ENCODE data around the gene FANCC. TPM values are rescaled to one million over a fixed set of nuclear protein-coding genes. Genes with fewer than 3 reads are reported as not detected.
"Not testable (repeated sequence)": the region's sequence is repeated elsewhere in the genome, so short reads cannot be mapped to it uniquely, and the experiment has no call there.

Gene FANCC
- total RNA-seq, 2 experiments from 2014 or later = 12.3 to 12.5 TPM

- no peak overlapping the region for H3K4me3 Mint-ChIP-seq
- no peak overlapping the region for H3K27ac Mint-ChIP-seq
- CTCF ChIA-PET = no interaction called here
- H3K9me3 Mint-ChIP-seq = peaks cover 3% of the 10 kb centered on the region
- DNase-seq = no peak
- peaks cover 6% of the 10 kb centered on the region for H3K36me3 Mint-ChIP-seq (ENCODE audit: low read depth)
- H3K4me1 Mint-ChIP-seq = peaks cover 4% of the 10 kb centered on the region
- POLR2A ChIA-PET = no interaction called here
- no peaks in the 10 kb centered on the region for H3K27me3 Mint-ChIP-seq
Observed at GRCh38 chr9:95225726-95226106, 91.8 kb downstream of the FANCC start.

- DNase-seq = no peak
- H3K4me3 Mint-ChIP-seq = no peak overlapping the region
- H3K27me3 Mint-ChIP-seq = no peaks in the 10 kb centered on the region
- POLR2A ChIA-PET = no interaction called here
- H3K36me3 Mint-ChIP-seq (ENCODE audit: low read depth) = peaks cover 6% of the 10 kb centered on the region
- CTCF ChIA-PET = no interaction called here
- H3K27ac Mint-ChIP-seq = no peak overlapping the region
- H3K4me1 Mint-ChIP-seq = peaks cover 4% of the 10 kb centered on the region
- no peaks in the 10 kb centered on the region for H3K9me3 Mint-ChIP-seq
Observed at GRCh38 chr9:95225076-95225725, 92.3 kb downstream of the FANCC start.

- Mint-ChIP-seq H3K4me3 (no peak overlapping the region), H3K9me3 (no peaks in the 10 kb centered on the region), H3K27me3 (no peaks in the 10 kb centered on the region), H3K36me3 (ENCODE audit: low read depth) (peaks cover 10% of the 10 kb centered on the region), H3K4me1 (peaks cover 7% of the 10 kb centered on the region), H3K27ac (no peak overlapping the region)
- POLR2A ChIA-PET = no interaction called here
- no peak for DNase-seq
- CTCF ChIA-PET = no interaction called here
Observed at GRCh38 chr9:95224376-95225019, 93.0 kb downstream of the FANCC start.

GRCh38 chr9:95220352-95220751, 97.2 kb downstream of the FANCC start:
- DNase-seq, H3K9me3 Mint-ChIP-seq, H3K27me3 Mint-ChIP-seq, H3K4me1 Mint-ChIP-seq, H3K4me3 Mint-ChIP-seq, POLR2A ChIA-PET, CTCF ChIA-PET, H3K27ac Mint-ChIP-seq: not testable (repeated sequence)
- H3K36me3 Mint-ChIP-seq (ENCODE audit: low read depth) = peaks cover 12% of the 10 kb centered on the region

GRCh38 chr9:95218773-95219172, 98.7 kb downstream of the FANCC start:
- CTCF ChIA-PET = no interaction called here
- H3K4me3 Mint-ChIP-seq = no peak overlapping the region
- POLR2A ChIA-PET = no interaction called here

GRCh38 chr9:95217936-95218335, 99.6 kb downstream of the FANCC start:
- no peak for DNase-seq
- ChIA-PET CTCF (no interaction called here), POLR2A (no interaction called here)
- H3K27me3 Mint-ChIP-seq = no peaks in the 10 kb centered on the region
- peaks cover 12% of the 10 kb centered on the region for H3K36me3 Mint-ChIP-seq (ENCODE audit: low read depth)
- no peaks in the 10 kb centered on the region for H3K9me3 Mint-ChIP-seq
- H3K4me3 Mint-ChIP-seq = no peak overlapping the region
- H3K27ac Mint-ChIP-seq = no peak overlapping the region
- H3K4me1 Mint-ChIP-seq = peaks cover 3% of the 10 kb centered on the region

More at GRCh38 chr9:95218773-95219172, 98.7 kb downstream of the FANCC start:
- Mint-ChIP-seq H3K4me1 (peaks cover 3% of the 10 kb centered on the region), H3K27me3 (no peaks in the 10 kb centered on the region), H3K9me3 (no peaks in the 10 kb centered on the region), H3K27ac (no peak overlapping the region), H3K36me3 (ENCODE audit: low read depth) (peaks cover 12% of the 10 kb centered on the region)
- DNase-seq = no peak

GRCh38 chr9:95215336-95215898, 102.1 kb downstream of the FANCC start:
- Mint-ChIP-seq H3K27ac (no peak overlapping the region), H3K36me3 (ENCODE audit: low read depth) (peaks cover 11% of the 10 kb centered on the region), H3K4me1 (peaks cover 9% of the 10 kb centered on the region), H3K27me3 (no peaks in the 10 kb centered on the region), H3K4me3 (no peak overlapping the region), H3K9me3 (no peaks in the 10 kb centered on the region)
- ChIA-PET POLR2A (no interaction called here), CTCF (no interaction called here)
- no peak for DNase-seq

GRCh38 chr9:95213117-95213516, 104.4 kb downstream of the FANCC start:
- no peaks in the 10 kb centered on the region for H3K9me3 Mint-ChIP-seq
- ChIA-PET CTCF (interaction anchor here (0.9 to 1.4 kb wide), 2 partner anchors 45 to 85 kb away, joined by 3 read pairs; no protein-coding TSS in a partner anchor), POLR2A (no interaction called here)
- no peaks in the 10 kb centered on the region for H3K27me3 Mint-ChIP-seq
- H3K36me3 Mint-ChIP-seq (ENCODE audit: low read depth) = no peaks in the 10 kb centered on the region
- H3K4me3 Mint-ChIP-seq = no peak overlapping the region
- DNase-seq = no peak
- no peak overlapping the region for H3K27ac Mint-ChIP-seq
- peaks cover 6% of the 10 kb centered on the region for H3K4me1 Mint-ChIP-seq

- Mint-ChIP-seq H3K4me3 (no peak overlapping the region), H3K27ac (no peak overlapping the region), H3K36me3 (ENCODE audit: low read depth) (no peaks in the 10 kb centered on the region), H3K27me3 (no peaks in the 10 kb centered on the region), H3K4me1 (peaks cover 6% of the 10 kb centered on the region), H3K9me3 (no peaks in the 10 kb centered on the region)
- POLR2A ChIA-PET = no interaction called here
- CTCF ChIA-PET = no interaction called here
- no peak for DNase-seq
Observed at GRCh38 chr9:95211028-95211427, 106.5 kb downstream of the FANCC start.

- H3K9me3 Mint-ChIP-seq = no peaks in the 10 kb centered on the region
- no peak overlapping the region for H3K27ac Mint-ChIP-seq
- DNase-seq = no peak
- POLR2A ChIA-PET = no interaction called here
- H3K4me1 Mint-ChIP-seq = peaks cover 5% of the 10 kb centered on the region
- H3K27me3 Mint-ChIP-seq = no peaks in the 10 kb centered on the region
- CTCF ChIA-PET = no interaction called here
- peaks cover 3% of the 10 kb centered on the region for H3K36me3 Mint-ChIP-seq (ENCODE audit: low read depth)
- no peak overlapping the region for H3K4me3 Mint-ChIP-seq
Observed at GRCh38 chr9:95207403-95207802, 110.1 kb downstream of the FANCC start.

- H3K4me3 Mint-ChIP-seq = no peak overlapping the region
- no peaks in the 10 kb centered on the region for H3K9me3 Mint-ChIP-seq
- peaks cover 3% of the 10 kb centered on the region for H3K36me3 Mint-ChIP-seq (ENCODE audit: low read depth)
- POLR2A ChIA-PET = no interaction called here
- no peaks in the 10 kb centered on the region for H3K27me3 Mint-ChIP-seq
- DNase-seq = no peak
- no peaks in the 10 kb centered on the region for H3K4me1 Mint-ChIP-seq
- CTCF ChIA-PET = interaction anchor here (0.6 kb wide), 1 partner anchor 536 kb away, joined by 3 read pairs; no protein-coding TSS in a partner anchor
- H3K27ac Mint-ChIP-seq = no peak overlapping the region
Observed at GRCh38 chr9:95206143-95206542, 111.4 kb downstream of the FANCC start.

GRCh38 chr9:95204710-95205109, 112.8 kb downstream of the FANCC start:
- Mint-ChIP-seq H3K27me3 (no peaks in the 10 kb centered on the region), H3K4me3 (no peak overlapping the region), H3K36me3 (ENCODE audit: low read depth) (peaks cover 3% of the 10 kb centered on the region), H3K4me1 (no peaks in the 10 kb centered on the region), H3K27ac (no peak overlapping the region), H3K9me3 (no peaks in the 10 kb centered on the region)
- DNase-seq = no peak
- POLR2A ChIA-PET = no interaction called here
- CTCF ChIA-PET = interaction anchor here (0.6 to 1.1 kb wide), 2 partner anchors 15 to 479 kb away, joined by 3 read pairs; no protein-coding TSS in a partner anchor

GRCh38 chr9:95204310-95204709, 113.2 kb downstream of the FANCC start:
- Mint-ChIP-seq H3K4me1 (peaks cover under 1% of the 10 kb centered on the region), H3K27ac (no peak overlapping the region), H3K36me3 (ENCODE audit: low read depth) (peaks cover 3% of the 10 kb centered on the region), H3K4me3 (no peak overlapping the region), H3K9me3 (no peaks in the 10 kb centered on the region), H3K27me3 (no peaks in the 10 kb centered on the region)
- CTCF ChIA-PET = interaction anchor here (0.7 kb wide), 1 partner anchor 24 kb away, joined by 3 read pairs; no protein-coding TSS in a partner anchor
- POLR2A ChIA-PET = no interaction called here
- no peak for DNase-seq

- H3K4me1 Mint-ChIP-seq; POLR2A ChIA-PET; H3K9me3 Mint-ChIP-seq; H3K27ac Mint-ChIP-seq; H3K27me3 Mint-ChIP-seq; H3K4me3 Mint-ChIP-seq; H3K36me3 Mint-ChIP-seq (ENCODE audit: low read depth); DNase-seq: not testable (repeated sequence)
- CTCF ChIA-PET = interaction anchor here (0.7 kb wide), 1 partner anchor 1068 kb away, joined by 7 read pairs; no protein-coding TSS in a partner anchor
Observed at GRCh38 chr9:95203019-95203418, 114.5 kb downstream of the FANCC start.
